Measurements from ENCODE around the gene KRT6C.

The KRT6C gene

GRCh38 chr12:52437508-52437907 is 36.1 kb downstream of the KRT6C start:
- TF ChIP-seq ZNF8 (CRISPR knock-in tag; IDR thresholded peaks at IDR 0.05) (no peak), PATZ1 (CRISPR knock-in tag; IDR thresholded peaks at IDR 0.05; ENCODE audit: borderline replicate concordance) (no peak), ARNTL (CRISPR knock-in tag; IDR thresholded peaks at IDR 0.05; ENCODE audit: borderline replicate concordance, low read depth) (no peak), PPARA (CRISPR knock-in tag; IDR thresholded peaks at IDR 0.05; ENCODE audit: borderline replicate concordance) (no peak), SNAI2 (CRISPR knock-in tag; IDR thresholded peaks at IDR 0.05) (no peak), ISL1 (CRISPR knock-in tag; IDR thresholded peaks at IDR 0.05) (no peak), ZNF70 (CRISPR knock-in tag; IDR thresholded peaks at IDR 0.05) (no peak), CSRNP3 (CRISPR knock-in tag; IDR thresholded peaks at IDR 0.05) (no peak), TOX (CRISPR knock-in tag; IDR thresholded peaks at IDR 0.05; ENCODE audit: borderline replicate concordance) (no peak), OSR1 (CRISPR knock-in tag; IDR thresholded peaks at IDR 0.05) (no peak), TSHZ2 (CRISPR knock-in tag; IDR thresholded peaks at IDR 0.05) (no peak), ESRRG (CRISPR knock-in tag; IDR thresholded peaks at IDR 0.05) (no peak), RARB (CRISPR knock-in tag; IDR thresholded peaks at IDR 0.05) (no peak), CREB5 (CRISPR knock-in tag; IDR thresholded peaks at IDR 0.05; ENCODE audit: low read depth) (no peak), ZFP3 (CRISPR knock-in tag; IDR thresholded peaks at IDR 0.05) (no peak), ZC3H10 (CRISPR knock-in tag; IDR thresholded peaks at IDR 0.05) (no peak), POU6F1 (CRISPR knock-in tag; IDR thresholded peaks at IDR 0.05; ENCODE audit: borderline replicate concordance, low read depth) (no peak)
- no peak for ATAC-seq

GRCh38 chr12:52436828-52437474 is 36.7 kb downstream of the KRT6C start:
- TF ChIP-seq GLIS3 (CRISPR knock-in tag; IDR thresholded peaks at IDR 0.05) (no peak), ZC3H10 (CRISPR knock-in tag; IDR thresholded peaks at IDR 0.05) (no peak), CSDC2 (CRISPR knock-in tag; IDR thresholded peaks at IDR 0.05) (no peak), ZFP3 (CRISPR knock-in tag; IDR thresholded peaks at IDR 0.05) (no peak), PATZ1 (CRISPR knock-in tag; IDR thresholded peaks at IDR 0.05; ENCODE audit: borderline replicate concordance) (no peak), SNAI2 (CRISPR knock-in tag; IDR thresholded peaks at IDR 0.05) (no peak), ZNF70 (CRISPR knock-in tag; IDR thresholded peaks at IDR 0.05) (no peak), ZNF8 (CRISPR knock-in tag; IDR thresholded peaks at IDR 0.05) (no peak), BACH2 (CRISPR knock-in tag; IDR thresholded peaks at IDR 0.05; ENCODE audit: borderline replicate concordance) (no peak), CSRNP3 (CRISPR knock-in tag; IDR thresholded peaks at IDR 0.05) (no peak), ISL1 (CRISPR knock-in tag; IDR thresholded peaks at IDR 0.05) (no peak), TSHZ2 (CRISPR knock-in tag; IDR thresholded peaks at IDR 0.05) (no peak), ESRRG (CRISPR knock-in tag; IDR thresholded peaks at IDR 0.05) (no peak), OSR1 (CRISPR knock-in tag; IDR thresholded peaks at IDR 0.05) (no peak), ZFP30 (CRISPR knock-in tag; IDR thresholded peaks at IDR 0.05) (no peak), RARB (CRISPR knock-in tag; IDR thresholded peaks at IDR 0.05) (no peak), TCF4 (CRISPR knock-in tag; IDR thresholded peaks at IDR 0.05; ENCODE audit: borderline replicate concordance) (no peak)
- no peak for ATAC-seq
